ENCODE measurements around the gene IRAK3.

Gene IRAK3

GRCh38 chr12:66247741-66248140, 58.7 kb downstream of the IRAK3 start:
- DNase-seq (ENCODE audit: low read depth in 2 of 2, low spot score in 1 of 2) = no peak

- DNase-seq (ENCODE audit: low read depth in 2 of 2, low spot score in 1 of 2) = no peak
Measured at GRCh38 chr12:66251049-66251448, 62.0 kb downstream of the IRAK3 start.

DNA sequence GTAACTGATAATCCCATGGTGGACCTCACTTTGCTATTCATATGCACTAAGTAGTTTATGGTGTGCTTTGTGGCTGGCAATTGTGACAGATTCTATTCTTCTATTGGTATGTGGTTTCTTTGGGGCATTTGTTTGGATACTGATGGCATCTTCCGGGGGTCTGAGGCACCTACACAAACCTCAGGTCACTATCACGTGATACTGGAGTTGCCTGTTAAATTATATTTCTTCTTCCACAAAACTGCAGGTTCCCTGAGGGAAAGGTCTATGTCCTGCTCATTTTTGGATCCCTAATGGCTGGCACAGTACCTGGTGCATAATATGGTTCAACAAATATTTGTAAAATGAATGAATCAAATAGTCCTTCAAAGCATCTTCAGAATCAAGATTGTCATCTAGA, 63.8 kb downstream of the IRAK3 start:
- no peak for DNase-seq (ENCODE audit: low read depth in 2 of 2, low spot score in 1 of 2)

- no peak for DNase-seq (ENCODE audit: low read depth in 2 of 2, low spot score in 1 of 2)
Measured at GRCh38 chr12:66255737-66256136, 66.7 kb downstream of the IRAK3 start.

DNA sequence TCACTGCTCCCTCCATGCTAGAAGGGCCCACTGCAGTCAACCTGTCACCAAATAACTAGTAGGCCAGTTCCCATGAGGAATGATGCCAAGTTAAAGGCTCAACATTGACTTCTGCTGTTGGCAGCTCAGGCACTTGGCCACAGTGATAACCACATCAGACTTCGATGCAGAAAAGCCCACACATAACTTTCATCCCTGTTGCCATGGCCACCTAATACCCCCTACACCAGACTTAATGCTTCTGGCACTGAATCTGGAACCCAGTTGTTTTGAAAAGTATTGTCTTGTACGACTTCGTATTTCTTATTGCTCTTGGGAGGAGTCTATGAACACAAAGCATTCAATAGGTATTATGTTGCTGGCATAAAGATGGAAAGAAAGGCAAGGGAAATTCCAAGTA, 69.0 kb downstream of the IRAK3 start:
- DNase-seq (ENCODE audit: low read depth in 2 of 2, low spot score in 1 of 2) = no peak

DNA sequence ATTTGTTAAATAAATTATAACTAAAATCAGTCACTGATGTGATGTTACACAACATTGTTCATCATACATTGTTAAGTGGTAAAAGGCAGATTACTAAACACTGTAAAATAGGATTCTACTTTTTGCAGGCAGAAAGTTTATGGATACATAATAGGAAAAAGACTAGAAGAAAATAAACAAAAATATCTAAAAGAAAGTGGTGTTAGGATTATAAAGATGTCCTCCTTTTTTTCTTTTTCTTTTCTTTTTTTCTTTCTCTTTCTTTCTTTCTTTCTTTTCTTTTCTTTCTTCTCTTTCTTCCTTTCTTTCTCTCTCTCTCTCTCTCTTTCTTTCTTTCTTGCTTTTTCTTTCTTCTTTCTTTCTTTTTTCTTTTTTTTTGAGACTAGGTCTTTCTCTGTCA, 73.7 kb downstream of the IRAK3 start:
- no peak for DNase-seq (ENCODE audit: low read depth in 2 of 2, low spot score in 1 of 2)

GRCh38 chr12:66268562-66268961, 79.5 kb downstream of the IRAK3 start:
- DNase-seq (ENCODE audit: low read depth in 2 of 2, low spot score in 1 of 2) = no peak

GRCh38 chr12:66269142-66269541, 80.1 kb downstream of the IRAK3 start:
- DNase-seq (ENCODE audit: low read depth in 2 of 2, low spot score in 1 of 2) = no peak

GRCh38 chr12:66269757-66270383, 80.9 kb downstream of the IRAK3 start:
- no peak for DNase-seq (ENCODE audit: low read depth in 2 of 2, low spot score in 1 of 2)

- DNase-seq (ENCODE audit: low read depth in 2 of 2, low spot score in 1 of 2) = no peak
Measured at GRCh38 chr12:66270613-66271012, 81.6 kb downstream of the IRAK3 start.

DNA sequence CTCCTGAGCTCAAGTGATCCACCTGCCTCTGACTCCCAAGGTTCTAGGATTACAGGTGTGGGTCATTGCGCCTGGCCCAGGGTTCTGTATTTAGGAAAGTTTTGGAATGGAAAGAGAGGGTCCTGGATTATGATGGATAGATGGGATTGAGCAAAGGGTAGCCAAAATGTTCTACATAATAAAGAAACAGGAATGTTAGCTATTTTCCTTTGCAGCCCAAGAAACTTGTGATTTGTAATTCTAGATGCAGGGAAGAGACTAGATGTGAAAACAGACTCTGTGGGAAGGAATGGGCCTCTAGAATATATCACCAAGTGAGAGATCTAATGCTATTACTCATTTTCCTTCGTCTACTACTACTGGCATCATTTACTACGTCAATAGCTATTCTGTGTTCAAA, 83.6 kb downstream of the IRAK3 start:
- no peak for DNase-seq (ENCODE audit: low read depth in 2 of 2, low spot score in 1 of 2)

GRCh38 chr12:66273147-66273546, 84.1 kb downstream of the IRAK3 start:
- no peak for DNase-seq (ENCODE audit: low read depth in 2 of 2, low spot score in 1 of 2)

- no peak for DNase-seq (ENCODE audit: low read depth in 2 of 2, low spot score in 1 of 2)
Measured at GRCh38 chr12:66275040-66275439, 86.0 kb downstream of the IRAK3 start.

- no peak for DNase-seq (ENCODE audit: low read depth in 2 of 2, low spot score in 1 of 2)
Measured at GRCh38 chr12:66279123-66279712, 90.2 kb downstream of the IRAK3 start.

GRCh38 chr12:66280561-66280960, 91.5 kb downstream of the IRAK3 start:
- no peak for DNase-seq (ENCODE audit: low read depth in 2 of 2, low spot score in 1 of 2)

DNA sequence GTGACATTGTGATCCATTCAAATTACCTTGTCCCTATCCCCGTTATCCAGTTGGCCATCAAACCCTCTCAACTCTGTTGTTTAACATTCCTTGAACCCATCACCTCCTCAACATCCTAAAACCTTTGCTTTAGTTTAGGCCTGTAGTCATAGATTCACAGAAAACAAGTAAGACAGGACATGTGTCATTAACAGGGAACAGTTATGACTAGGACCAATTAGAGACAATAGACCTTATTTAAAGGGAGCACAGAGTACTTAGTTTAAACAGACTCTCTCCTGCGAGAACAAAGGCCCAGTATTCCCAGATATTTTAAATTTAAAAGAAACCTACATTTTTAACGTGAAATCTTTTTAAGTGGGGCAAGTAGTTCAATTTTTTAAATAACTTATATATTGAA, 93.2 kb downstream of the IRAK3 start:
- no peak for DNase-seq (ENCODE audit: low read depth in 2 of 2, low spot score in 1 of 2)

- DNase-seq (ENCODE audit: low read depth in 2 of 2, low spot score in 1 of 2) = no peak
Measured at GRCh38 chr12:66287275-66287674, 98.3 kb downstream of the IRAK3 start.

DNA sequence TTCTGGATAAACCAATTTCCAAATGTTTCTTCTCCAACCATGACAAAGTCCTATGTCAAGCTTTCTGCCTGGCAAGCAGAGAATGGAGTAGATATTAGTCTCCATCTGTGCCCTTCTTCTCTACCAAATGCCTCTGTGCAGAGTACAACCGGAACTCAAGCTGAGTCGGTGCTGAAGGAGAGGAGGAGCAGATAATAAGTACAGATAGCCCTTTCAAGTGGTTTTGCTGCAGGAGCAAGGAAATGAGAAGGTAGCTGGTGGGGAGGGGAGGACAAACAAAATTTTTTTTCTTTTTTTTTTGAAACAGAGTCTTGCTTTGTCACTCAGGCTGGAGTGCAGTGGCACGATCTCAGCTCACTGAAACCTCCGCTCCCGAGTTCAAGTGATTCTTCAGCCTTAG, 99.1 kb downstream of the IRAK3 start:
- no peak for DNase-seq (ENCODE audit: low read depth in 2 of 2, low spot score in 1 of 2)

GRCh38 chr12:66289485-66289884, 100.5 kb downstream of the IRAK3 start:
- DNase-seq (ENCODE audit: low read depth in 2 of 2, low spot score in 1 of 2) = no peak

GRCh38 chr12:66290716-66291200, 101.7 kb downstream of the IRAK3 start:
- no peak for DNase-seq (ENCODE audit: low read depth in 2 of 2, low spot score in 1 of 2)

GRCh38 chr12:66296176-66296683, 107.2 kb downstream of the IRAK3 start:
- no peak for DNase-seq (ENCODE audit: low read depth in 2 of 2, low spot score in 1 of 2)

DNA sequence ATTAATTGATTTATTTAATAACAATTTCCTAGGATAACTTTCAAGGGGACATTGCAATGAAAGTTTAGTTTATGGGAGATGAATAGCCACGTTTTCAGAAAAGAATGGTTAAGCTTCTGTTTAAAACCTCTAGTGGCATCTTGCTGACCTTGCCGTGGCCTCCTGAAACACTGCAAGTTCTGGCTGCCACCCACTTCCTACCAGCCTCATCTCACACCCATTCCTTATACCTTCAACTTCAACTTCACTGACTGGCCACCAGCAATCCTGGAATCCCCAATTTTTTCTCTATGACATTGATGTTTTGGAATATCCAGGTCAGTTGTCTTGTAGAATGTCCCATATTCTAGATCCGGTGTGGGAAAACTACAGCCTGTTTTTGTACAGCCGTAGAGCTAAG, 108.1 kb downstream of the IRAK3 start:
- no peak for DNase-seq (ENCODE audit: low read depth in 2 of 2, low spot score in 1 of 2)

GRCh38 chr12:66297923-66298322, 108.9 kb downstream of the IRAK3 start:
- no peak for DNase-seq (ENCODE audit: low read depth in 2 of 2, low spot score in 1 of 2)
